ENCODE data around the gene DCANP1. TPM values are rescaled to one million over a fixed set of nuclear protein-coding genes. Genes with fewer than 3 reads are reported as not detected.

DCANP1 gene
- polyA plus RNA-seq, 2 of the 4 experiments (the other 2 are of a cell fraction) = not detected

- no peak for DNase-seq (ENCODE audit: low read depth in 1 of 2, low spot score in 1 of 2)
- Histone ChIP-seq H3K4me3 (no peak overlapping the region), H3K9me3 (no peaks in the 10 kb centered on the region), H3K4me2 (no peak overlapping the region), H3K4me1 (no peaks in the 10 kb centered on the region), H3K27ac (no peak overlapping the region)
- POLR2A ChIA-PET = no interaction called here
- ATAC-seq = peak in 1 of 2 experiments; percentile 30; a peak in 2 of 6 replicates
- no peak for TF ChIP-seq FOSL2 (IDR thresholded peaks at IDR 0.05)
- TF ChIP-seq FOSL2 (CRISPR knock-in tag; IDR thresholded peaks at IDR 0.05) = no peak
- no peak for TF ChIP-seq BCL3 (IDR thresholded peaks at IDR 0.05)
- TF ChIP-seq HOXB5 (CRISPR knock-in tag; IDR thresholded peaks at IDR 0.05) = no peak
- no peak for TF ChIP-seq GATA3 (IDR thresholded peaks at IDR 0.05; ENCODE audit: borderline replicate concordance)
- TF ChIP-seq TP53 (CRISPR knock-in tag; IDR thresholded peaks at IDR 0.05) = no peak
- no peak for TF ChIP-seq HOXB13 (CRISPR knock-in tag; IDR thresholded peaks at IDR 0.05; ENCODE audit: low read depth)
- CTCF ChIA-PET = interaction anchor here (1.2 to 37.5 kb wide), 4 partner anchors 12 to 111 kb away, joined by 4 to 1932 read pairs (median 32); no protein-coding TSS in a partner anchor
- no peak for FAIRE-seq
- 28% methylated on average over 3 of the region's 3 CpGs for WGBS (ENCODE audit: missing lambda C conversion rate)
Observed at GRCh38 chr5:135450336-135450735, 3.2 kb upstream of the DCANP1 start.

GRCh38 chr5:135449644-135450043 is 2.5 kb upstream of the DCANP1 start:
- Histone ChIP-seq H3K4me2 (no peak overlapping the region), H3K27ac (no peak overlapping the region), H3K9me3 (no peaks in the 10 kb centered on the region), H3K4me1 (no peaks in the 10 kb centered on the region), H3K4me3 (no peak overlapping the region)
- DNase-seq (ENCODE audit: low read depth in 1 of 2, low spot score in 1 of 2) (no peak), ATAC-seq (no peak; a peak in 1 of 6 replicates), FAIRE-seq (no peak)
- TF ChIP-seq SMC3 (IDR thresholded peaks at IDR 0.05) (no peak), POLR2A (IDR thresholded peaks at IDR 0.05; ENCODE audit: low read length) (no peak), CBX8 (IDR thresholded peaks at IDR 0.05) (no peak), BHLHE40 (IDR thresholded peaks at IDR 0.05; ENCODE audit: low read depth, low read length) (no peak), ZSCAN20 (CRISPR knock-in tag; IDR thresholded peaks at IDR 0.05) (no peak), JUNB (IDR thresholded peaks at IDR 0.05) (no peak), CHD2 (IDR thresholded peaks at IDR 0.05; ENCODE audit: low read length, partially characterized antibody) (no peak)
- WGBS (ENCODE audit: missing lambda C conversion rate) = 23% methylated on average over 4 of the region's 12 CpGs
- POLR2A ChIA-PET = no interaction called here
- CTCF ChIA-PET = interaction anchor here (1.2 to 37.5 kb wide), 6 partner anchors 8 to 112 kb away, joined by 4 to 1932 read pairs (median 32); no protein-coding TSS in a partner anchor

- ATAC-seq = peak; percentile 18 to 36; a peak in 3 of 6 replicates
Observed at GRCh38 chr5:135448791-135449507, 1.8 kb upstream of the DCANP1 start.

More at GRCh38 chr5:135448791-135449507, 1.8 kb upstream of the DCANP1 start:
- Histone ChIP-seq H3K9me3 (no peaks in the 10 kb centered on the region), H3K4me3 (no peak overlapping the region), H3K4me1 (no peaks in the 10 kb centered on the region), H3K4me2 (no peak overlapping the region), H3K27ac (no peak overlapping the region)
- ChIA-PET CTCF (interaction anchor here (1.0 to 37.5 kb wide), 8 partner anchors 8 to 112 kb away, joined by 3 to 1932 read pairs (median 21); no protein-coding TSS in a partner anchor), POLR2A (no interaction called here)
- 44% methylated on average over 9 of the region's 9 CpGs for WGBS (ENCODE audit: missing lambda C conversion rate)
- DNase-seq (ENCODE audit: low read depth in 1 of 2, low spot score in 1 of 2) (no peak), FAIRE-seq (no peak)
- TF ChIP-seq NPAS2 (CRISPR knock-in tag; IDR thresholded peaks at IDR 0.05; ENCODE audit: borderline replicate concordance) (no peak), HOXA7 (CRISPR knock-in tag; IDR thresholded peaks at IDR 0.05) (no peak), BHLHE40 (IDR thresholded peaks at IDR 0.05; ENCODE audit: low read depth, low read length) (no peak), CTCF (IDR thresholded peaks at IDR 0.05) (no peak)
